HG03060 (cell line): ENCODE results near the gene CDK5.

Experiments
- ATAC-seq: cut with Tn5 transposase; IDR thresholded peaks from one replicate; pipeline ENCODE4 v1.9.1; 2021; ENCODE audit warnings: low read depth, moderate number of reproducible peaks; ENCODE audit not compliant: unreplicated experiment

Gene CDK5

DNA sequence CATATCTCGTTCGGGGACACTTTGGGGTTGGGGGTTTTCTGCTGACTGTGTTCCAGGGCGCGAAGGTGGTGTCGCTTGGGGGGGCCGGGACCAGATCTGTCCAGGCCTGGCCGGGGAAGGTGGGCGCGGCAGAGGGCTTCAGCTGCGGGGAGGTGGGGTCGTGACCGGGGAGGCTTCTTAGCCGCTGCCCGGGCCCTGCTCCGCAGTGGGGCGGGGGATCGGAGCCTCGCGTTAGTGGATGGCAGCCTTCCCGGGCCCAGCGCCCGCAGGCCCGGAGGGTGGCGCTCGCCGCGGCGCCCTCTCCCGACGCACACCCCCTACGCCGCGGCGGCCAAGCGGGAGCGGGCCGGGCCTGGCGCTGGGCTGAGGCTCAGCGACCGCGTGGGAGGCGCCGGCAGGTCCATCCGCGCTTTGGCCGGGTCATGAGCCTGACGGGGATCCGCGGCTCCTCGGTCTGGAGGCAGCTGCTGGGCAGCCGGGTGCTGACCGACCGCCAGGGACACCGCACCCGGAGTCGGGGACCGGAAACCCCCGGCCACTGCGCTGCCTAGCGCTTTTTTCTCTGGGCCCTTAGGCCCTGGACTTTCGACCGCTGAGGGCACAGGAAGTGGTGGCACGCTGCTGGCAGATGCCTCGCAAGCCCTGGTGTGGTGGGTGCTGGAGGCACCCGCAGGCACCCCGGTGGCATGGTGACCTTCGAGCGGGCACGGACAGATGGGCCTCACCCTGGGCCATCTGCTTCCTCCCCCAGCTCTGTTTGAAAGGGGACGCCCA lies 29.7 kb upstream of the CDK5 start:
- no peak for ATAC-seq

DNA sequence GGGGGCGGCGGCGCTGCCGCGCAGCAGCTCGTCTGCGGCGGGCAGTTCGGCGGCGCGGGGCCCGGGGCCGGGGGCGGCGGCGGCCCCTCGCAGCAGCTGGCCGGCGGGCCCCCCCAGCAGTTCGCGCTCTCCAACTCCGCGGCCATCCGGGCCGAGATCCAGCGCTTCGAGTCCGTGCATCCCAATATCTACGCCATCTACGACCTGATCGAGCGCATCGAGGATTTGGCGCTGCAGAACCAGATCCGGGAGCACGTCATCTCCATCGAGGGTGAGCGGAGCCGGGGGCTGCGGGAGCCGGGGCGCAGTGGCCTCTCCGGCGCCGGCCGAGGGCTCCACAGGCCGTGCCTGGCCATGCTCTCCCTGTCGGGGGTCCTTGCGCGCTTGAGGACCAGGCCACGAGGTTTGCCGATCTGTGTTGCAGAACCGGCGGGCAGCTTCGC lies 29.1 kb upstream of the CDK5 start:
- no peak for ATAC-seq

DNA sequence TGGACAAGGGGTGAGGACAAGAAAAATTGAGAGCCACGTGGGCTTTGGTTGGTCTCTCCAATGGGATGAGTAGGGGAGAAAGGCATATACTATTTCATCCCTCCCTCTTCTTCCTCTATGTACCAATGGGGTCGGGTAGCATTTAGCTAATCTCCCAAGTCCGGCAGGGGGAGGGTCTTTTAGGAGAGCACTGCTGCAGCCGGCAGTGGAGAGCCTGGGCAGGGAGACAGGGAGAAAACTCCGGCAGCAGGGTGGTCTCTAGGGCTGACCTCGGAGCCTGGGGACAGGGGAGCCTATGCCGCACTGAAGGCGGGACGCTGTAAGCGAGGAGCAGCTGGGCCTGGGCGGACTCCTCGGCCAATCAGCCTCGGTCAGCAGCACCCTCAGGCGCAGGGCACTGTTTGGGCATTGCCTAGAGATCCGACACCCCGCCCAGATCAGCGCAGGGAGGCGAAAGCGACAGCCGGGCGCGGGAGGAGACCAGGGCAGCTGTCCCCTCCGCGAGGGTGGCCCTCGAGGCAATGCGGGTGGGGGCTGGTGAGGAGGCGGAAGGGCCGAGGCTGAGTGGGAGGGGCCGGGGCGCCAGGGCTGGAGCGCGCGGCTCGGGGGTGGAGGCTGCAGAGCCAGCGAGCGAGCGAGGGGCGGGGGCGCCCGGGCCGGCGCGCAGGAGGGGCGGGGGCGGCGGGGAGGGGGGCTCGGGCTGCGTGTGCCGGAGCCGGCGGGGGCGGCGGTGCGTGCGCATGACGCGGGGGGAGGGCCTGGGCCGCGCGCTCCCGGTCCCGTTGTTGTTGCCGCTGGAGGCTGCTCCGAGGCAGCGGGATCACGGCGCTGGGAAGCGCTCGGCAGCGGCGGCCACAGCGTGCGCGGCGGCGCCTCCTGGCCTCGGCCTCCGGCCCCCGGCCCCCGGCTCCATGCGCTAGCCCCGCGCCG lies 28.3 kb upstream of the CDK5 start, which contains the start of gene AGAP3:
AGAP3 (plus strand) TSS at position 785 of the 930 bp plus-strand sequence. CDS start 267 bp downstream, outside the sequence.
- ATAC-seq, result no peak

DNA sequence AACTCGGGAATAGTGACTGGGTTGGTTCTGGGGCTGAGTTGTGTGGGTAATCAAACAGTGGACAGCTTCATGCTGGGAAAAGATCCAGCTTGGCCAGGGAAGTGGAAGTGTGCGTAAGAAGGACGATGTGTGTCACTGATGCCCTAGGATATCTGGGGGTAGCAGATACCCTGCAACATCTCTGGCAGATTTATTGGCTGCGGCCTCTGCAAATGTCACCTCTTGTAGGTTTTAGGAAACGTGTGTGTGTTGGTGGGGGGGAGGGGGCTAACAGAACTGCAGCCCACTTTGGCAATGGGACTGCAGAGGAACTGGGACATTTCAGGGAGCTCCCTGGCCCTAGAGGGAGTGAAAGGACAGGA lies 27.6 kb upstream of the CDK5 start:
- no peak for ATAC-seq

- no peak for ATAC-seq
Measured at GRCh38 chr7:151083824-151084160, 26.1 kb upstream of the CDK5 start.

DNA sequence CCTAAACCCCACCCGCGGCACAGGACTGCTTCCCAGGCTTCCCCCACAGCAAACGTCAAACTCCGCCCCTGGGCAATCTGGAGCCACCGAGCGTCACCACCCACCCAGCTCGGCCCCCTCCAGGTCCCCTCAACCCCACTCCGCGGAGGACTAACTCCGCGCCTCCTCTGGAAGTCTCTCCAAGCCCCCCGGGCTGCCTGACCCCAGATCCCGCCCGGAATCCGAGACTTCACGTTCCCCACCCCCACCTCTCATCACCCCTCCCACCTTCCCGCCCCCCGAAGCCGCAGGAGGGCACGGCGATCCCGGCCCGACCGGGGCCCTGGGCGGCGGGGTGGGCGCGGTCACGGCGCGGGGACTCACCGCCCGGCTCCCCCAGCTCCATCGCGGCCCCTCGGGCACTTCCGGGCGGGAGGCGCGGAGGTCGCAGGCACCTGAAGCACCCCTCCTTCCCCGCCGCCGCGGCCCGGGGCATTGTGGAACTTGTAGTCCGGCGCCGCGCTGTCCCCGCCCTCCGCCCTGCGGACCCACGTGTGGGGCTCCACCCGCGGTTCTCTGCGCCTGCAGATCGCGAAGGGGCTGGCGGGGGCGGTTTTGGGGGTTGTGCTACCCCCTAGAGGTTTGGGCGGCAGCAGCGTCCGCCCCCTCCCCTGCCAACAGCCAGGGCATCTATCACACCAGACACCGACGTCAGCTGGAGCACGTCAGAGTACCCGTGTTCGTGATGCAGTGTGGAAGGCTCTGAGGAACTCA lies 25.6 kb upstream of the CDK5 start, which contains the start of gene TMUB1:
TMUB1 (minus strand) TSS at position 423 of the 753 bp plus-strand sequence. CDS start 930 bp downstream, outside the sequence.
- ATAC-seq, result no peak

DNA sequence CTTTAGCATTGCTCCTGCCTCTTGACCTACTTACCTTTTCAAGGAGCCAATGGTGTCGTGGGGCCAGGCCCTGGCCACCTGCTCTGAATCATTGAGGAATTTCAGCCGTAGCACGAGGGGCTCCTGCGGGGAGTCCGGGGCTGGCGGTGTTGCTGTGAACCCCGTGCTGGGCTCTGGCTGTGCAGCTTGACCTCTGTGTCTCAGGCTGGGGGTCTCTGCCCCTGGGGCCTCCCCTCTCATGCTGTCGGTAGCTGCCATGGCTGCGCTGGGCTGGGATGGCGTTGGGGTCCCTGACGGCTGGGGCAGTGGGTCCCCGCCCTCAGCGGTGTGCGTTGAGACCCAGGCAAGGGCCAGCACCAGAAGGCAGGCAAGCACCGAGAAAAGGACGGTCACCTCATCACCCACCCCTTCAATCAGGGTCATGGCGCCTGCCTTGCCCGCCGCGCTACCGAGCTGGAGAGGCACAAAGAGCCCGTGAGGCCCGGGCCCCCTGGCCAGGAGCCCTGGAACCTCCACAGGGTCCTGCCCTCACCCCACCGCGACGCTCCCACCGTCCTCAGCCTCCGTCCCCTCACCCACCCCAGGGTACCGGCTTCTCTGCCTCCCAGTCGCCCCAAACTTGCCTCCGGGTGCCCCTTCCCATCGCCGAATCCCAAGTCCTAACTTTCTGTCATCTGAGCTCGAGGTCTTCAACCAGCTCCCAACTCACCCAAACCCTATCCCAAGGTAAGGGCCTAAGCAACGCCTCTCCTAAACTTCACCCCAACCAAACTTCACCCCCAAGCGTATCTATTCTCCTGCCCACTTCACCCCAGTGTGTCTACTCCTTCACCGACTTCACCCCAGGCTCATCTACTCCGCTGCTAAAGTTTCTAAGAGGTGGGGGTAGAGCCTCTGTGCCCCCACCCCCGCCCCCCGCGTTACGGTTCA lies 24.7 kb upstream of the CDK5 start:
- no peak for ATAC-seq

DNA sequence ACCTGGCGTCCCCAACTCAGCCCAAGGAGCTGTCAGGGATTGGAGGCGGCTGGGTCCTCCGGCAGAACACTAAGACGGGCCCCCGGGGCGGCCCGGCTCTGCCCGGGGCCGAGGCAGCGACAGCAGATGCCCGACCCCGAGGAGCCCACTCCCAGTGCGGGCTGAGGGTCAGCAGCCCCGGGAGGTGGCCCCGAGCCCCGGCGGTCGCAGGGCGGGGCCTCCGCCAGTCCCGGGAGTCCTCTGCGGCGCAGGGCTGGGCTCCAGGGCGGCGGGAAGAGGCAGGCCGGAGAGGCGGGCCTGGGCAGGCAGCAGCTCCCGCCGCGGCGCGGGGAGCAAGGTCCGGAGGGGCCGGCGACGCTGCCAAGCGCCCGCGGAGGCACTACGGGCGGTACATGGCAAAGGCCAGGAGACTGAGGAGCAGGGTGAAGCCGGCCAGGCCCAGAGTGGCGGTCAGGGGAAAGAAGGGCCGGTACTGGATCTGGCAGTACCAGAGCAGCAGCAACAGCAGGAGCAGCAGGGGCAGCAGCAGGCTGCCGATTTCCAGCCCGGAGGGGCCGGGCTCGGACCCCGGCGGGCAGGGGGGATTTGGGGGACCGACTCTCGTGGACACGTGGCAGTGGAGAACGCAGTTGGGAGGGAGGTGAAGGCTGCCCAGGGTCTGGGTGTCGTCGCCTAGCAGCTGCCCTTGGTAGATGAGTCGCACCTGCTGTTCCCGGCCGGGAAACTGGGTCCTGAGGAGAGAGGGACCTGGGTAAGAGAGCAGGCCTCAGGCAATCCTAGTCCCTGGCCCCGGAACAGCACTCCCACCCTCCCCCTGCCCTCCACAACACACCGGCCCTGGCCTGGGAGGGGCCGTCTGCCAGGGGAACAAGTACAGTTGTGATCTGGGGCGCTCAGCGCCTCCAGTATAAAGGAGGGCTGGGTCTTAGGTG lies 23.7 kb upstream of the CDK5 start:
- no peak for ATAC-seq

DNA sequence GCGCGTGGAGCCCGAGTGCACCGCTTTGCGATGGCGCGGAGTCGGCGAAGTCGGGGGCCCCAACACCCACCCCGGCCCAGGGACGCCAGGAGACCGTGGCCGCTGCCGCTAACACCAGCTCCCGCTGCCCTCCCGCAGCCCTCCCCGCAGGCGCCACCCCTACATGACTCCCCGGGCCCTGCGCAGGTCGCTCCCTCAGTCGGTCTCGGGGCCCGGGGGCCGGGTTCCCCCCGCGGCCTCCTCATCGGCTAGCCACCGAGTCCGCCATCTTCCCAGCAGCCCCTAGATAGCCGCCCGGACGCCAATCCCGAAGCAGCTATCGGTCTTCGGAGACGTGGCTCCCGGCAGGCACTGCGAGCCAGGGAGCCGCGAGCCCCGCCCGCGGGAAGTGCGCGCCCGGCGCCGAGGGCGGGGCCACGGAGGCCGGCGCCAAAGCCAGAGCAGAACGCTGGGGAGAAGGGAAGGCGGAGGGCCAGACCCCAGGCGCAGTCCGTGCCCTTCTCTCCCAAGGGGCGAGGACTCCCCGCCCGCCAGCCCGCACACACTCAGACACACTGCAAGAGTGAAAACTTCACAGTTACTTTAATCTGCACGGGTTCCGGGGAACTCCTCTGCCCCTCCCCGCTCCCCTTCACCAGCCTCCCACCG lies 22.9 kb upstream of the CDK5 start, which contains the start of gene FASTK:
FASTK (minus strand) TSS at position 288 of the 648 bp plus-strand sequence; CDS start at position 245, 43 bp downstream.
- ATAC-seq, result peak; percentile 46

GRCh38 chr7:151080067-151080521 lies 22.4 kb upstream of the CDK5 start:
- ATAC-seq, result no peak

DNA sequence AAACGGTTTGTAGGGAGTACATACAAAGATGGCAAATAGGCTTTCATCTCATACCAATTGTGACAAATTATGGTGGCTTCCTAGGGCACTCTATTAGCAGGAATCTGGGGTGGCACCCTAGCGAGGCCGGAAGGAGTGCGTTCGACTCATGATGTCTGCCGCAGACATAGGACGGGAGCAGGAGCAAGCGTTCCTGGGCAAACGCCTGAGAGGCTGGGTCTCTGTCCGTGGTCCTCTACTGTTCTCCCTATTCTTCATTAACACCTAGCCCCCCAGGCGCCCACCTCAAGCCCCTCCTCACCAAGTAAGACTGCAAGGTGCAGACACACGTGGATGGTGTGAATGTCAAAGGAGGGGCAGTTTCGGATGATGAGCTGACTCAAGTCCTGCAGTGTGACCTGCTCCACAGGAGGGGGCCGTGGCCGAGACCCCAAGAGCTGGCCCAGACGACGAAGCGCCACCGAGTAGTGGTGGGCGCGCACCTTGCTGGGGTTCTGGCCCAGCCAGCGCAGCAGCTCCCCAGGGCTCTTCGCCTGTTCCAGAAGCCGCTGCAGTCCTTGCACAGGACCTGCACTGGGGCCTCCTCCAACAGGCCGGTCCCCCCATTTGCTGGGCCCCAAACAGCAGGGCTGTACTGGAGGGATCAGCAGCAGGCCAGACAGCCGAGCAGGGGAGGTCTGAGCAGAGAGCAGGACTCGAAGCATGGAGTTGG lies 21.7 kb upstream of the CDK5 start:
- ATAC-seq, result no peak

- ATAC-seq, result no peak
Measured at GRCh38 chr7:151078233-151079040, 20.7 kb upstream of the CDK5 start.

DNA sequence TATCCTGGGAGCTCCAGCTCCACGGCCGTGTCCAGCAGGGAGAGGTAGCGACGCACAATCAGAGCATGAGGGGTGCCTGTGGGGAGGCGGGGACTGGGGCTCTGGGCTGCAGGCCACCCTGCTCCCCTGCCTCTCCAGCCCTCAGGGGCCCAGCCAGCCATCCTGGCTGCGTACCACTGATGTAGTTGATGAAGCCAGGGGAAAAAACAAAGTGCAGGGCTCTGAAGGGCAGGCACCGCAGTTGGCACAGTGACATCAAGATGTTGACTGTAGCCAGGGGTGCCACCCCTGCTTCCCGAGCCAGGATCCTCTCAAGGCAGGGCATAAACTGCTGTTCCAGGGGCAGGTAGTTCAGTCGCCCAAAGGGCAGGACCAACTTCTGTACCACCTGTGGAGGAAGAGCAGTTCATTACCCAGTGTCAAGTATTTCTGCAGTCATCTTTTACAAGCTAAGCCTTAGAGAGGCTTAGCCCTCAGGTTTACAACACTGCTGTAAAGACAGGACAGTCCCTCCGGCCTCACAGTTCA lies 20.1 kb upstream of the CDK5 start:
- no peak for ATAC-seq

GRCh38 chr7:151076863-151077704 lies 19.4 kb upstream of the CDK5 start:
- ATAC-seq, result no peak

- ATAC-seq, result no peak
Measured at GRCh38 chr7:151075978-151076426, 18.3 kb upstream of the CDK5 start.
